HEK293 (cell line): ENCODE data around the gene PHACTR1.

ENCODE experiments used
- CTCF ChIA-PET: fragments of 350-600 bp; formaldehyde crosslinking; extraction: SDS; loops from one replicate; lab custom pipeline; 2021; ENCODE audit warnings: antibody characterized with exemption; lab: Yijun Ruan, JAX
- POLR2A ChIA-PET: fragments of 300-600 bp; formaldehyde crosslinking; extraction: SDS; loops from one replicate; lab custom pipeline; 2020; ENCODE audit warnings: antibody characterized with exemption, inconsistent platforms; lab: Yijun Ruan, JAX
- H3K27ac ChIP-seq: fragments of 200-500 bp; sonication (Bioruptor generic); 2 replicates; pipeline ENCODE4 v1.5.1; 2014; ENCODE audit warnings: low read depth, low read length, control low read depth, inconsistent platforms; ENCODE audit errors: extremely low read depth
- H3K36me3 ChIP-seq, 2 experiments: fragments of 200-500 bp in 1 of 2; sonication (Bioruptor generic) in 1 of 2; 1 replicate in 1 of 2; 2 replicates in 1 of 2; pipeline ENCODE4 v1.5.1; 2014 to 2017; ENCODE audit warnings: inconsistent platforms in 2 of 2, low read length in 2 of 2; ENCODE audit not compliant: control insufficient read depth in 2 of 2, insufficient read depth in 1 of 2
- H3K4me1 ChIP-seq: fragments of 200-500 bp; sonication (Bioruptor generic); 2 replicates; pipeline ENCODE4 v1.5.1; 2014; ENCODE audit warnings: mild to moderate bottlenecking, low read length, inconsistent platforms; ENCODE audit not compliant: control insufficient read depth, insufficient read depth
- H3K4me3 ChIP-seq: 2 replicates; pipeline ENCODE4 v1.5.1; 2011; ENCODE audit warnings: low read depth, mild to moderate bottlenecking, control low read depth, low read length, moderate library complexity
- H3K9me3 ChIP-seq: fragments of 200-500 bp; sonication (Bioruptor generic); 2 replicates; pipeline ENCODE4 v1.5.1; 2014; ENCODE audit warnings: low read depth, low read length, inconsistent platforms; ENCODE audit not compliant: control insufficient read depth, insufficient read depth
- ATF2 ChIP-seq: fragments of 450-650 bp; formaldehyde crosslinking; IDR thresholded peaks from 2 replicates; pipeline ENCODE4 v1.5.1; 2016; ENCODE audit warnings: missing biosample characterization, missing genetic modification characterization, low read depth
- KLF8 ChIP-seq: fragments of 450-650 bp; formaldehyde crosslinking; IDR thresholded peaks from 2 replicates; pipeline ENCODE4 v1.5.1; 2016; ENCODE audit warnings: missing biosample characterization, missing genetic modification characterization
- MZF1 ChIP-seq: fragments of 450-650 bp; formaldehyde crosslinking; IDR thresholded peaks from 2 replicates; pipeline ENCODE4 v1.5.1; 2017; ENCODE audit warnings: missing biosample characterization, missing genetic modification characterization, borderline replicate concordance
- OVOL3 ChIP-seq: fragments of 450-650 bp; formaldehyde crosslinking; IDR thresholded peaks from 2 replicates; pipeline ENCODE4 v1.5.1; 2016; ENCODE audit warnings: missing biosample characterization, missing genetic modification characterization
- PBX3 ChIP-seq: sonication (generic); formaldehyde crosslinking; IDR thresholded peaks from 2 replicates; pipeline ENCODE4 v1.8.1; 2022; ENCODE audit warnings: mild to moderate bottlenecking, moderate library complexity, missing genetic modification reagents
- TCF7L2 ChIP-seq: IDR thresholded peaks from 2 replicates; pipeline ENCODE4 v1.6.1; 2011; ENCODE audit warnings: low read depth, mild to moderate bottlenecking, inconsistent platforms, low read length, moderate library complexity, borderline replicate concordance
- ZBTB11 ChIP-seq: fragments of 450-650 bp; formaldehyde crosslinking; conservative IDR thresholded peaks from 2 replicates; pipeline ENCODE4 v1.5.1; 2016; ENCODE audit warnings: low read depth, missing biosample characterization, missing genetic modification characterization
- ZNF138 ChIP-seq: fragments of 450-650 bp; formaldehyde crosslinking; IDR thresholded peaks from 2 replicates; pipeline ENCODE4 v1.5.1; 2016; ENCODE audit warnings: missing biosample characterization, missing genetic modification characterization, borderline replicate concordance
- ZNF16 ChIP-seq: fragments of 450-650 bp; formaldehyde crosslinking; IDR thresholded peaks from 2 replicates; pipeline ENCODE4 v1.5.1; 2016; ENCODE audit warnings: low read depth, missing biosample characterization, missing genetic modification characterization
- ZNF174 ChIP-seq: fragments of 450-650 bp; formaldehyde crosslinking; IDR thresholded peaks from 2 replicates; pipeline ENCODE4 v1.5.0; 2017; ENCODE audit warnings: missing biosample characterization, mild to moderate bottlenecking, missing genetic modification characterization
- ZNF175 ChIP-seq: fragments of 450-650 bp; formaldehyde crosslinking; IDR thresholded peaks from 2 replicates; pipeline ENCODE4 v1.5.1; 2016; ENCODE audit warnings: missing biosample characterization, missing genetic modification characterization
- ZNF19 ChIP-seq: fragments of 450-650 bp; formaldehyde crosslinking; IDR thresholded peaks from 2 replicates; pipeline ENCODE4; 2016; ENCODE audit warnings: missing biosample characterization, missing genetic modification characterization, low read depth
- ZNF23 ChIP-seq: fragments of 450-650 bp; formaldehyde crosslinking; IDR thresholded peaks from 2 replicates; pipeline ENCODE4 v1.5.1; 2016; ENCODE audit warnings: missing biosample characterization, missing genetic modification characterization, borderline replicate concordance
- ZNF239 ChIP-seq: fragments of 450-650 bp; formaldehyde crosslinking; IDR thresholded peaks from 2 replicates; pipeline ENCODE4 v1.5.1; 2016; ENCODE audit warnings: missing biosample characterization, missing genetic modification characterization
- ZNF266 ChIP-seq: fragments of 450-650 bp; formaldehyde crosslinking; IDR thresholded peaks from 2 replicates; pipeline ENCODE4 v1.5.1; 2016; ENCODE audit warnings: missing biosample characterization, missing genetic modification characterization, low read depth
- ZNF324 ChIP-seq: fragments of 450-650 bp; formaldehyde crosslinking; IDR thresholded peaks from 2 replicates; pipeline ENCODE4 v1.5.1; 2016; ENCODE audit warnings: missing biosample characterization, missing genetic modification characterization
- ZNF354C ChIP-seq: fragments of 450-650 bp; formaldehyde crosslinking; IDR thresholded peaks from 2 replicates; pipeline ENCODE4 v1.5.1; 2016; ENCODE audit warnings: missing biosample characterization, missing genetic modification characterization, low read depth, borderline replicate concordance
- ZNF366 ChIP-seq: fragments of 450-650 bp; formaldehyde crosslinking; conservative IDR thresholded peaks from 2 replicates; pipeline ENCODE4 v1.5.1; 2016; ENCODE audit warnings: missing biosample characterization, missing genetic modification characterization
- ZNF404 ChIP-seq: fragments of 450-650 bp; formaldehyde crosslinking; IDR thresholded peaks from 2 replicates; pipeline ENCODE4 v1.5.1; 2017; ENCODE audit warnings: missing biosample characterization, missing genetic modification characterization
- ZNF510 ChIP-seq: fragments of 450-650 bp; formaldehyde crosslinking; IDR thresholded peaks from 2 replicates; pipeline ENCODE4 v1.5.1; 2018; ENCODE audit warnings: mild to moderate bottlenecking, missing genetic modification characterization, missing biosample characterization; ENCODE audit not compliant: insufficient replicate concordance
- ZNF521 ChIP-seq: fragments of 450-650 bp; formaldehyde crosslinking; IDR thresholded peaks from 2 replicates; pipeline ENCODE4 v1.5.1; 2017; ENCODE audit warnings: missing biosample characterization, mild to moderate bottlenecking, missing genetic modification characterization
- ZNF529 ChIP-seq: fragments of 450-650 bp; formaldehyde crosslinking; IDR thresholded peaks from 2 replicates; pipeline ENCODE4 v1.5.1; 2017; ENCODE audit warnings: missing genetic modification characterization, missing biosample characterization; ENCODE audit not compliant: insufficient replicate concordance
- ZNF544 ChIP-seq: fragments of 450-650 bp; formaldehyde crosslinking; IDR thresholded peaks from 2 replicates; pipeline ENCODE4 v1.5.0; 2017; ENCODE audit warnings: missing biosample characterization, missing genetic modification characterization

The PHACTR1 gene

GRCh38 chr6:12693122-12693521 is 23.4 kb upstream of the PHACTR1 start:
- no peak for TF ChIP-seq ZNF510
- TF ChIP-seq ZNF175, result no peak
- TF ChIP-seq ZNF404, result no peak
- no peak for TF ChIP-seq KLF8 (tag by site-specific recombination)
- no peak for TF ChIP-seq TCF7L2
- no peak for TF ChIP-seq ZNF544 (tag by site-specific recombination)
- TF ChIP-seq ZNF266 (tag by site-specific recombination), result no peak
- TF ChIP-seq PBX3, result no peak
- no peak for TF ChIP-seq ZNF521 (tag by site-specific recombination)
- no peak for TF ChIP-seq ZNF138 (tag by site-specific recombination)
- no peak for TF ChIP-seq ZNF19
- no peak for TF ChIP-seq ATF2 (tag by site-specific recombination)
- ChIA-PET POLR2A (no interaction called here), CTCF (interaction anchor here (0.7 kb wide), 1 partner anchor 75 kb away, joined by 3 read pairs; no protein-coding TSS in a partner anchor)
- H3K4me3 ChIP-seq, result no peak overlapping the region
- no peaks in the 10 kb centered on the region for H3K36me3 ChIP-seq
- H3K4me1 ChIP-seq, result no peaks in the 10 kb centered on the region
- no peak overlapping the region for H3K27ac ChIP-seq
- H3K9me3 ChIP-seq, result no peaks in the 10 kb centered on the region

- no peak overlapping the region for H3K4me3 ChIP-seq
- H3K9me3 ChIP-seq, result no peaks in the 10 kb centered on the region
- no peak overlapping the region for H3K27ac ChIP-seq
- TF ChIP-seq ZNF324 (tag by site-specific recombination) (no peak), ZNF544 (tag by site-specific recombination) (no peak), OVOL3 (tag by site-specific recombination) (no peak), PBX3 (no peak), ZNF16 (tag by site-specific recombination) (no peak), MZF1 (tag by site-specific recombination) (no peak), ZNF239 (no peak), ZNF366 (tag by site-specific recombination) (no peak), ZNF529 (no peak), ZNF354C (tag by site-specific recombination) (no peak), ZNF23 (tag by site-specific recombination) (no peak), ZBTB11 (tag by site-specific recombination) (no peak), ZNF174 (tag by site-specific recombination) (no peak)
- ChIA-PET CTCF (interaction anchor here (0.7 kb wide), 1 partner anchor 1375 kb away, joined by 3 read pairs; no protein-coding TSS in a partner anchor), POLR2A (interaction anchor here (0.7 kb wide), 1 partner anchor 128 kb away, joined by 3 read pairs; no protein-coding TSS in a partner anchor)
- H3K36me3 ChIP-seq, result no peaks in the 10 kb centered on the region
- no peaks in the 10 kb centered on the region for H3K4me1 ChIP-seq
Observed at GRCh38 chr6:12698298-12698697, 18.3 kb upstream of the PHACTR1 start.
